ENCODE data around the gene TLL1. TPM values are rescaled to one million over a fixed set of nuclear protein-coding genes. Genes with fewer than 3 reads are reported as not detected.

Gene TLL1
- total and polyA plus RNA-seq, 4 donors = 0.04 to 0.25 (median 0.05) TPM; not detected in 1

GRCh38 chr4:166049036-166049435, 176.0 kb downstream of the TLL1 start (continued):
- TF ChIP-seq REST (IDR thresholded peaks at IDR 0.05) = no peak
- no peak for TF ChIP-seq GABPA (IDR thresholded peaks at IDR 0.05 in 1 of 2, conservative IDR thresholded peaks at IDR 0.05 in 1 of 2)
- TF ChIP-seq ATF3 (IDR thresholded peaks at IDR 0.05) = no peak
- no peak for TF ChIP-seq JUND (IDR thresholded peaks at IDR 0.05)
- TF ChIP-seq YY1 (IDR thresholded peaks at IDR 0.05) = no peak
- no peak for TF ChIP-seq HNF4A (conservative IDR thresholded peaks at IDR 0.05)
- TF ChIP-seq HNF4G (IDR thresholded peaks at IDR 0.05) = no peak
- TF ChIP-seq RAD21 (IDR thresholded peaks at IDR 0.05) = no peak
- no peak for TF ChIP-seq FOXA1 (IDR thresholded peaks at IDR 0.05)
- no peak for TF ChIP-seq RXRA (IDR thresholded peaks at IDR 0.05)
- no peak for TF ChIP-seq TAF1 (conservative IDR thresholded peaks at IDR 0.05)
- no peak for TF ChIP-seq NR2F2 (IDR thresholded peaks at IDR 0.05)

- H3K27ac ChIP-seq (ENCODE audit: low read depth in 1 of 2, low read length in 2 of 2) = no peak overlapping the region
- TF ChIP-seq RAD21 (IDR thresholded peaks at IDR 0.05) (no peak), CTCF (IDR thresholded peaks at IDR 0.05; ENCODE audit: low read depth, low read length, missing input control) (no peak), SP1 (IDR thresholded peaks at IDR 0.05) (no peak), FOXA2 (IDR thresholded peaks at IDR 0.05) (no peak), REST (IDR thresholded peaks at IDR 0.05) (no peak), HNF4G (IDR thresholded peaks at IDR 0.05) (no peak), GABPA (IDR thresholded peaks at IDR 0.05 in 1 of 2, conservative IDR thresholded peaks at IDR 0.05 in 1 of 2) (no peak), NR2F2 (IDR thresholded peaks at IDR 0.05) (no peak), YY1 (IDR thresholded peaks at IDR 0.05) (no peak), MAX (IDR thresholded peaks at IDR 0.05) (no peak), HNF4A (conservative IDR thresholded peaks at IDR 0.05) (no peak), RXRA (IDR thresholded peaks at IDR 0.05) (no peak), FOXA1 (IDR thresholded peaks at IDR 0.05) (no peak)
- H3K4me3 ChIP-seq (ENCODE audit: low read depth in 1 of 3, low read length in 3 of 3) = no peak overlapping the region
- DNase-seq (ENCODE audit: low spot score) = no peak
- no peaks in the 10 kb centered on the region for H3K9me3 ChIP-seq (ENCODE audit: control insufficient read depth in 4 of 4, low read length in 3 of 4)
- H3K9ac ChIP-seq (ENCODE audit: low read depth in 1 of 2, low read length in 2 of 2) = no peak overlapping the region
- H3K27me3 ChIP-seq (ENCODE audit: control insufficient read depth in 4 of 4, insufficient read depth in 4 of 4, low read length in 3 of 4) = no peaks in the 10 kb centered on the region
- no peaks in the 10 kb centered on the region for H3K4me1 ChIP-seq (ENCODE audit: control insufficient read depth in 4 of 4, insufficient read depth in 4 of 4, low read length in 3 of 4)
- no peaks in the 10 kb centered on the region for H3K36me3 ChIP-seq (ENCODE audit: control insufficient read depth in 4 of 4, insufficient read depth in 3 of 4, low read depth in 1 of 4, low read length in 3 of 4)
Measured at GRCh38 chr4:166064721-166065120, 191.7 kb downstream of the TLL1 start.
